TTC549 (cell line): Measurements from ENCODE around the gene HIGD2A.

Experiments used
- FAIRE-seq: peaks from 2 replicates; lab custom pipeline; 2012; peaks lifted over from hg19 to GRCh38; lab: Jason Lieb, UNC

Gene HIGD2A

DNA sequence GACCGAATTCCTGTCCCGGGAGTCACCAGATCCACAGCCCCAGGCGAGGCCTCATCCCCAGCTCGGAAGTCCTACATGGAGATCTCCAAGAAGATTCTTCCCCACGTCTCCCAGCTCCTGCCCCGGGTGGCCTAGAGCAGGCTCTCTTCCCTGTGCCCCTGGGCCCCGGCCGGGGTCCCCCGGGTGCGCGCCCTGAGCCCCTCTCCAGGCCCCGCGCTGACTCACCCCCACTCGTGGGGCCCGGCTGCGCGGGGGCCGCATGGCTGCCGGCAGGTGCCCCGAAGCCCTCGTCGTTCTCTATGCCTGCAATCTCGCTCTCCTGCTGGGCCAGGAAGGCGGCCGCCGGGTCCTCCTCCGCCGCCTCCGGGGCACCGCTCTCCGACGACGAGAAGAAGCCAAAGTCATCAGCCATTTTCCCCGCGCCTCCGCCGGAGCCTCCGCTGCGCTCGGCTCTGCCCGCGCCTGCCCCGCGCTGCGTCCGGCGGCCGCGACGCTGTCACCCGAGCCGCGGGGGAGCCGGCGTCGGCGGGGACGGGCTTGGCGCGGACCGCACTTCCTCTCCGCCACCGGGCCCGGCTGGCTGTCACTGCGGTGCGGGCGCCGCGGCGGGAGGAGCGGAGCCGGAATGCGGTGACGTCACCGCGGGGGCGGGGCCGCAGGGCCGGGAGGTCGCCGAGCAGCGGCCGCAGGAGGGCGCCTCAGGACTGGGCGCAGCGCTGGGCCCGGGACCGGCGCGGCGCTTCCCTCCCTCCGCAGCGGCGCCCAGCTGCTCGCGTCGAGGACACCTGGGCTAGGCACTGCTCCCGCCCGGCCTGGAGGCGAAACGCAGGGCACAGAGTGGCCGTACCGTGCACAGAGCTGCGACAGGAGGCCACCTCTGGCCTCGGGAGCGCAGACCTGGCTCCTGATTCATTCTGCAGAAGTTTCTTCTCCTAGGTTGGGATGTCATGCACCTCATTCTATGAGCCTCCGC, 27.7 kb downstream of the HIGD2A start, which contains the start of gene CLTB:
CLTB (minus strand) TSS at position 588 of the 973 bp plus-strand sequence; CDS start at position 412, 176 bp downstream.
- FAIRE-seq: no peak

- no peak for FAIRE-seq
These were observed 28.4 kb downstream of the HIGD2A start for GRCh38 chr5:176416965-176417364.

- no peak for FAIRE-seq
These were observed 29.7 kb downstream of the HIGD2A start for GRCh38 chr5:176418251-176418650.

DNA sequence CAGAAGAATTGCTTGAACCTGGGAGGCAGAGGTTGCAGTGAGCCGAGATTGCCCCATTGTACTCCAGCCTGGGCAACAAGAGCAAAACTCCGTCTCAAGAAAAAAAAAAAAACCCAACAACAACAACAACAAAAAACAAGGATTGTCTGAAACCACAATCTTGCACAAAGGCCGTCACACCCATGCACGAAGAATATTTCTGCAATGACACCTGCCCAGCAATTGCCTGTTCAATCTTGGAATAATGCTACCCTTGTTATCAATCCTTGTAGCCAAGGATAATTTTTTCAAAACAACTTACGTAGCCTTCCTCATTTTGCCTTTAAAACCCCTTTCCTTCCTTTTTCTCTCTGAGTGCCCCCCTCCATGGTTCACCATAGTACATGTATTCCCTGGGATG, 31.5 kb downstream of the HIGD2A start:
- no peak for FAIRE-seq

GRCh38 chr5:176420972-176421544, 32.5 kb downstream of the HIGD2A start:
- no peak for FAIRE-seq

GRCh38 chr5:176424181-176424580, 35.6 kb downstream of the HIGD2A start:
- FAIRE-seq: no peak

- no peak for FAIRE-seq
These were observed 36.6 kb downstream of the HIGD2A start for GRCh38 chr5:176425138-176425537.

DNA sequence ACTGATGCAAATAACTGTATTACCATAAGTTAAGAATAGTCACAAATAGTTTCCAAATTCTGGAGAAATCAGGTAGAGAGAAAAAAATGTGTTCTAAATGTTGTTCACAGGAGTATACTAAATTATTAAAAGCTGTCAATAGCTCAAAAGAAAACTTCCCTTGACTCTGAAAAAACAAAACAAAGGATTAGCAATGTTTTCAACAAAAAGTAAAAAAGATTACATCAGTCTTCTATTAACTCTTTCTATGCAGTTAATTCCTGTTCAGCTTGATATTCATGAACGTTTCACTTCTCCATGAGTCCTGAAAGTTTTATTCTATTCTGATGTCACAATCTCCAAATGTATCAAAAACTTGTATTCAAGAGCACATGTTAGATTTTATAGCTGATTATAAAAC, 37.2 kb downstream of the HIGD2A start:
- FAIRE-seq: no peak

DNA sequence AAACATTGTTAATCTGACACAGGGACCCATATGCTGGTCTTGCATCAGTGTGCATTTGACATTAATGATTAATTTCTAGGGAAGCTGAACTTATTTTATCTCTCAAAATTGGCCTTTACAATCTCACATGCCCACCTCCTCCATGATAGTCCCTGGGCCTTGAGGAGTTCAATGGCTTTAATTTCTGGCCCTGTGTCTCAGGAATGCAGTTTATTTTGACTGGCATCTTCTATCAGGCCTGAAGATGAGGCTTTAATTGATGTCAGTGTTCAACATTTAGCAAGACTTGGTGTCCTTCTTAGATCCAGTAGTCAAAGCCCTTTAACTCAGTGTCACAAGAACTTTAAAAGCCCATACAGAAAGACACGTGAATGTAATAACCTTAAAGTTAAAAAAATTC, 38.3 kb downstream of the HIGD2A start:
- no peak for FAIRE-seq

DNA sequence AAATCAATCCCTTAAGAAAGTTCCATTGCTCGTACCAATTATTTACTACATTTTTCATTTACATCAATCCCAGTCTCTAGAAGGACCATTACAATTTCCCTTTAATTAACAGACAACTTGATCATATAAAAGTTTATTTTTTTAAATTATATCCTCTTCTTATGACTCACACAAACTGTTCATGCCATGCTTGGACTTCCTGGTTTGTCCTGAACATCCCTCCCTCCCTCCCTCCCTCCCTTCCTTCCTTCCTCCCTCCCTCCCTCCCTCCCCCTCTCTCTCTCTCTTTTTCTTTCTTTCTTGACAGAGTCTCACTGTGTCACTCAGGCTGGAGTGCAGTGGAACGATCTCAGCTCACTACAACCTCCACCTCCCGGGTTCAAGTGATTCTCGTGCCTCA, 39.4 kb downstream of the HIGD2A start:
- FAIRE-seq: no peak

DNA sequence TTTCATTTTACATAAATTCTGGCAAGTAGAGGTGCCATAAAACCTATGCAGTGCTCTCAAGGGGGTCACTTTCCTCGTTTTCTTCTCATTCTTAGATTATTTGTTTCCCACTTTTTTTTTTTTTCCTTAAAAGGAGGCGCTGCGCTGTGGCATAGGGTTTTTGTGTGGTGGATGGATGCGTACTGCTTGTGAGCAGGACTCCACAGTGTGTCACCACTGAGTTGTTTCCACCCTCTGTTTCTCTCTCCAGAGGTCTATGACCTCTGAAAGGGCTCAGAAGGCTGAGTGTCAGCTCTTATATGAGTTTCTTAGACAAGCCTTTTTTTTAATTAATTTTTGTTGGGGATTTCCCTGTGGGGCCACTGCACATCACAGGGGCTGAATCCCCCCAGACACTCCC, 41.4 kb downstream of the HIGD2A start:
- FAIRE-seq: no peak

DNA sequence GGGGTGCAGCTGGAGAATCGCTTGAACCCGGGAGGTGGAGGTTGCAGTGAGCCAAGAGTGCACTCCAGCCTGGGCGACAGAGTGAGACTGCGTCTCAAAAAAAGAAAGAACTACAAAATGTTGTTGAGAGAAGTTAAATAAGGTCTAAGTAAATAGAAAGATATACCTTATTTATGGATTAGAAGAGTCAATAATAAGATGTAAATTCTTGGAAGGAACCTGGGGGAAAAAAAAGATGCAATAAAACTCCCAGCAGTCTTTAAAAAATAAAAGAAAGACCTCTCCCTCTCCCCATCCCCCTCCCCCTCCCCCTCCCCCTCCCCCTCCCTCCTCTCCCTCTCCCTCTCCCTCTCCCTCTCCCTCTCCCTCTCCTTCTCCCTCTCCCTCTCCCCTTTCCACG, 44.2 kb downstream of the HIGD2A start:
- no peak for FAIRE-seq

- FAIRE-seq: no peak
These were observed 48.1 kb downstream of the HIGD2A start for GRCh38 chr5:176436656-176437055.

- FAIRE-seq: no peak
These were observed 50.6 kb downstream of the HIGD2A start for GRCh38 chr5:176438959-176439757.
